NCI-H69 (cell line): ENCODE results near the gene VOPP1.
A peak's percentile ranks its signal among the peaks of the same experiment; 100 is the strongest.
"Not testable (repeated sequence)": the region's sequence is repeated elsewhere in the genome, so short reads cannot be mapped to it uniquely, and the experiment has no call there.

Experiments used
- DNase-seq: peaks from one replicate; lab custom pipeline; 2025; lab: John Stamatoyannopoulos, UW

The VOPP1 gene, protein sequence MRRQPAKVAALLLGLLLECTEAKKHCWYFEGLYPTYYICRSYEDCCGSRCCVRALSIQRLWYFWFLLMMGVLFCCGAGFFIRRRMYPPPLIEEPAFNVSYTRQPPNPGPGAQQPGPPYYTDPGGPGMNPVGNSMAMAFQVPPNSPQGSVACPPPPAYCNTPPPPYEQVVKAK

GRCh38 chr7:55572378-55573233 is at the start of gene VOPP1:
Gene VOPP1, minus strand, starts transcription at chr7:55572502. Its CDS starts 178 bp downstream, at chr7:55572324.
- peak; percentile 94 for DNase-seq

DNA sequence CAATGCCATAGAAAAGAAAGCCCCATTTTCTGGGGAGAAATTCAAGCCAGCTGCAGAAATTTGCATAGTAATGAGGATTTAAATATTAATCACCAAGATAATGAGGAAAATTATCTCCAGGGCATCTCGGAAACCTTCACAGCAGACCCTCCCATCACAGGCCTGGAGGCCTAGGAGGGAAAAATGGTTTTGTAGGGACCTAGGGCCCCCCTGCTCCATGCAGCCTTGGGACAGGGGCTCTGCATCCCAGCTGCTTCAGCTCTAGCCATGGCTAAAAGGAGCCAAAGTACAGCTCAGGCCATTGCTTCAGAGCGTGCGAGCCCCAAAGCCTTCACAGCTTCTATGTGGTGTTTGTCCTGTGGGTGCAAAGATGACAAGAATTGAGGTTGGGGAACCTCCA is 46.6 kb upstream of the VOPP1 start:
- DNase-seq, result no peak

- DNase-seq, result not testable (repeated sequence)
Measured at GRCh38 chr7:55614365-55615064, 42.2 kb upstream of the VOPP1 start.

- DNase-seq, result peak; percentile 4
Measured at GRCh38 chr7:55609726-55610125, 37.4 kb upstream of the VOPP1 start.

- DNase-seq, result not testable (repeated sequence)
Measured at GRCh38 chr7:55605661-55606060, 33.4 kb upstream of the VOPP1 start.

- peak; percentile 25 for DNase-seq
Measured at GRCh38 chr7:55597944-55598499, 25.7 kb upstream of the VOPP1 start.

GRCh38 chr7:55597214-55597739 is 25.0 kb upstream of the VOPP1 start:
- peak; percentile 18 for DNase-seq

GRCh38 chr7:55595511-55595910 is 23.2 kb upstream of the VOPP1 start:
- DNase-seq, result no peak

DNA sequence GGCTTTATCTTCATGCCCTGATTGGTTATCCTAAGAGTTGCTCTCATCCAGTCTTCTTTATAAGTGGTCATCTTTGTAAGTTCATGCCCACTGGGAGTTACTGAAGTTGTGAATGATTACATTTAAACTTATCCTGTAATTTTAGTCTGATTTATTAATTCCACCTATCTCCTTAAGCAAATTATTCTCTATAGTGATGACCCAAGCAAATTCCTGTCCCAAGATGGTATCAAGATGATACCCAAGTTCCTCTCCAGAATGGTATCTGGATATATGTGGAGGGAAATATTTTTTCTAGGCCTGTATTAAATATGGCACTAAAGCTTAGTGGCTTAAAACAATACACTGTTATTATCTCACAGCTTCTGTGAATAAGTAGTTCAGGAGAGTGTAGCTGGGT is 22.6 kb upstream of the VOPP1 start:
- DNase-seq, result no peak

DNA sequence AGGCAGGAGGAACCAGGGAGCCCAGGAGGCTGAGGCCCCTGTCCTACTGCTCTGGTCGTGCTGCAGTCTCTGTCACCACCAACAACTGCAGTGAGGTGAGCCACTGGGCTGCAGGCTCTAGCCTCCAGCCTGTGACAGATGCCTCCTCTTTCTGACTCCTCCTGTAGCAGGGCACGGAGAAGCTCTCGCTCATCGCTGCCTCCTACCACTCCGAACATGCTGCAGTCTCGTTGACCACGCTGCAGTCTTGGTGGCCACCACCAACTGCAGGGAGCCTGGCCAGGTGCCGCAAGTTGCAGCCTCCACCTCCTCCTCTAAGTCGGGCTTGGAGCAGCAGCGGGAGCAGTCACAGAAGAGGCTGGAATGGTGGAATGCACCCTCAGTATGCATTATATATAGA is 22.1 kb upstream of the VOPP1 start:
- DNase-seq, result no peak

- peak; percentile 75 for DNase-seq
Measured at GRCh38 chr7:55593515-55594318, 21.4 kb upstream of the VOPP1 start.

GRCh38 chr7:55593172-55593514 is 20.8 kb upstream of the VOPP1 start:
- DNase-seq, result no peak

DNA sequence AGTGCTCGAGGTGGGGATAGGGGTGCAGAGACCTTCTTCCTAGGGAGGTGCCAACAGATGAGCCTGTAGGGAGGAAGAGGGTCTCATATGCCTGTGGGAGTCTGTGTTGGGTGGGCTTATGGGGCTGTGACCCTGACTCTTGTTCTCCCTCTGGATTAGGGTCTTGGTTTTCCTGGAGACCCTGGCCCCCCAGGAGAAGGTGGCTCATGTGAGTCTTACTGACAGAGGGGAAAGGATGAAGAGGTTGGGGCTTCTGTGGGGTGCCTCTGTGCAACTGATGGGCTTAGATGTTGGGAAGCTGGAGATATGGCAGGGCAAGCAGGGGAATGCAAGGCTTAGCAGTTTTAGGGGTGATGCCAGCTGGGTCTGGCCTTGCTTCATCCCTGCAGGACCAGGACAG is 20.2 kb upstream of the VOPP1 start:
- DNase-seq, result no peak

DNA sequence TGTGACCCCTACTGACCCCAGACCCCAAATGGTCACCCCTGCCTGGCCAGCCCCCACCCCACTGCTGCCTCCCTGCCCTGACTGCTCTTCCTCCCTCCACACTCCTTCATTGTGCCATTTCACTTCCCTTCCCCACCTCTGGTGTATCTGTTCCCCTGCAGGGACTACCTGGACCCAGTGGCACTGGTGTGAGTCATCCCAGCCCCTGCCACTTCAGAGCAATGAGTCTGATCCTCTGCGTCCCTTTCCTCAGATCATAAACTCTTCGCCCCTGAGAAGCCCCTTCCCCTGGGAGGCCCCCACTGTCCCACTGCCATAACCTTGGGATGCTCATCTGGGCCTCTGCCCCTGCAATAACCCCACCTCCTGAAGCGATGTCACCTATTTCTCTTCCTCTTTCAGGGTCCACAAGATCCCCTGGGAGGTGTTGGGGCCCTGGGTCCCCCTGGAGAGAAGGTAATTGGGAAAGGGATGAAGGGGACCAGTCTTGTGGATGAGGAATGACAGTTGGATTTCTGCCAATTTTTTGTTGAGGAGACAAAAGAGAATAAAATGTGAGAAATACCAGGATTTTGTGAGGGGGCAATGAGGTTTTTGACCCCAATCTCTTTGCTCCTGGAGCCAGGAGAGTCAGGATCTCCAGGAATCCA is 19.1 kb upstream of the VOPP1 start:
- peak; percentile 13 for DNase-seq

GRCh38 chr7:55590517-55591281 is 18.4 kb upstream of the VOPP1 start:
- DNase-seq, result no peak

- DNase-seq, result no peak
Measured at GRCh38 chr7:55589905-55590304, 17.6 kb upstream of the VOPP1 start.

DNA sequence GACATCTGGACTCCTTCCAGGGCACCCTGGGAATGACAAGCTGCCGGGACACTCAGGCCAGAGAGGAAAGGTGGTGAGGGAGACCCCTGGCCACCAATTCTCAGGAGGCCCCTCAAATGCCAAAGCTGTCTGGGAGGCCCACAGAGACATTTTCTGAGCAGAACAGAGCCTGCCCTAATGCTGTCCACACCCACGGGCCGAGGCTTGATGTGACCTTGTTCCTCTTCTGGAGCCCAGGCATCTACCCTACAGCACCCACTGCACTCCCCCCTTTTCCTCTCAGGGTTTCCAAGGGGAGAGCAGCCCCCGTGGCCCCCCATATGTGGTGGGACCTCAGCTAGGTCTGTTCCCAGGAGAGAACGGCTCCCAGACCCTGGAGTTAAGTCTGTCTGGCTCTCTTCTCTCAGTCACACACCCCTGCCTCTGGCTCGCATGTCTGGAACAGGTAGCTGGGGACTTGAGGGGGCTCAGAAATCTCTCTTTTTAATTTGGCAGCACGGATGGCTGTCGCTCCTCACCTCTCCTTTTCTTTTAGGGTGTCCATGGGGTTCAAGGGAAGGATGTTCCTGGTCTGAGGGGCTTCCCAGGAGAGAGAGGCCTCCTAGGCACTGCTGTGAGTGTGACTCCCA is 16.8 kb upstream of the VOPP1 start:
- no peak for DNase-seq

DNA sequence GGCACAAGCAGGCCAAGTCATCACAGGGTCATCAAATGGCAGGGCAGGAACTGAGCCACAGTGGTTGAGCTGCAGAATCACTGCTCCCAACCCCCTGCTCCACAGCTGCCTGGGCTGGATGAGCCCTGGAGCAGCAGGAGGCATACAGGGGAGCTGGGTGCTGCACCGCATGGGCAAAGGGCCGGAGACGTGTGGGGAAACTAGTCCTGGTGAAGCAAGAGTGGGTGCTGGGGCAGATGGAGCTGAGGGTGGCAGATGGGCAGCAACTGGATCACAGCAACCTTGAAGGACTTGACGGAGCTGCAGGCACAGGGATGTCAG is 16.0 kb upstream of the VOPP1 start:
- no peak for DNase-seq

DNA sequence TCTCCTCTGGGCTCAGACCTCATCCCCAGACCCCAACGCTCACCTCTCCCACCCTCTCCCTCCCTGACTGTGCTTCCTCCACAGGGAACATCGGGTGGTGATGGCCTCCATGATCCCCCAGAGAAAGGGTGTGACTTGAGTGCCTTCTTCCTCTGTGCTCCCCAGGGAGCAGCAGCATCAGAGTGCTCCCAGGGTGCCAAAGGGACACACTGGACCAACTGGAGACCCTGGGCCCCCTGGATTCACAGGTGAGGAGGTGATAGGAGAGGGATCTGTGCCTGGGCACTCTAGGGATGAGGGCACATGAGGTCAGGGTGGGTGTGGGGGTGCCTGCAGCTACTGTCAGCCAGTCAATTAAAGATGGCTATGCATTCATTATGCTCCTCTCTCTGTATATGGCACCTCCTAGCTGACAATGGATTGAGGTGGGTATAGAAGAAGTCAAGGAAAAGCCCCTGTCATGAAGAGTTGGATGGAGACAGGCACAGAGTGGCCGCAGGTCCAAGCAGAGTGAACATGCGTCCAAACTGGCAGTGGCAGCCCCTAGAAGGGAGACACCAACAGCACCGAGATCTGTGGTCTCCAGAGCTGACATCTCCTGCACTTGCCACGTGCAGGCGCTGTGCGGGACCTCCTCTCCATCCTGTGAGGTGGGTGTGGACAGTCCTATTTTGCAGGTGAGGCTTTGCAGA is 15.5 kb upstream of the VOPP1 start:
- no peak for DNase-seq
